GM19099 (cell line): Measurements from ENCODE around the gene SETD3.

Experiments
- POLR2A ChIP-seq: IDR thresholded peaks from 3 replicates; pipeline ENCODE4 v1.6.1; 2011; ENCODE audit warnings: low read depth; ENCODE audit not compliant: insufficient read length; ENCODE audit errors: extremely low read depth

SETD3 gene

DNA sequence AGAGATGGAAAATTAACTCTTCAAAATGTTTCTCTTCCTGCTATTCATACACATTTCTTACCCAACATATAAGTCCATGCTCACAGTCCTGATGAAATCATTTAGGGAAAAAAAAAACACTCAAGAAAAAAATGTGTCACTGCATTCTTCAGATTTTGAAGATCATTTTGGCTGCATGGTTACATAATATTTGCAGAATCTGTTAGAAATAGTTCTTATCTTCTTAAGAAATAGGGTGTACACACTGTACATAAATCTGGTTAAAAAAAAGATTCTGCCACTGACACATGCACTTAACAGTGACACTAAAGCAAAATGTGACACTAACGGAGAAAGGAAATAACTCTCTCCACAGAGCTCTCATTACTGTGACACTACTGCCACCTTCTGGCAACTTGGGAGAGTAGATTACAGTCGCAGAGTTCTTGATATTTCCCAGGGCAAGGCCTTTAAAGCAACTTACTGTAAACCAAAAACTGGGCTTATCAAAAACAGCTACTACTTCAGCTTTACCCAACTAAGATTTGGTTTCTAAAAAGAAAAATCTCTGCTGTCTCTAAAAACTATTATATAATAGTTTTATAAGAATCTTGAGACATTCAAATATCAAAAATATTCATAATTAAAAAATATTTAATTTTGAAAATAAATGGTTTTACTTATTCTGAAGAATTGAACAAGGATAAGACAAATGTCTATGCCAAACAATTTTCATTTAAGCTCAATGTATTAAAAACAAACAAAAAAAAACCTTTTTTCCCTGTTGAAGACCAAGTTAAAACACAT is 65.0 kb downstream of the SETD3 start:
- TF ChIP-seq POLR2A = no peak

DNA sequence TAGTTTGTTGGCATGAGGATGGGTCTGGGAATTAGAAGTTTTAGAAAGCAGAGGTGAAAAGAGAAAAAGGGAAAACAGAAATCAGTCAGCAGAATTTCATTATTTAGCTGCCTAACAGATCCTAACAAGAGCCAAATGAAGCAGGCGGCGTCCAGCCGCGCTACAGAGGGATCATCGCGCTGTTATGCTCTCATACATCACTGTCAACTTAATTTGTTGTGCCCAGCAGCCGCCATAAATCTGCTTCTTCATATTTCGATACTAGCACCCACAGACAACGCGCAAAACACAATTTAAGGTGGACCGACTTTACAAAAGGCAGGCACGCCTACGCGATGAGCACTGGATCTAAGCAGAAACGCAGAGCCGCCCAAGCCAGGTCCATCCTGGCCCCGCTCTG is 66.7 kb downstream of the SETD3 start:
- TF ChIP-seq POLR2A = no peak

DNA sequence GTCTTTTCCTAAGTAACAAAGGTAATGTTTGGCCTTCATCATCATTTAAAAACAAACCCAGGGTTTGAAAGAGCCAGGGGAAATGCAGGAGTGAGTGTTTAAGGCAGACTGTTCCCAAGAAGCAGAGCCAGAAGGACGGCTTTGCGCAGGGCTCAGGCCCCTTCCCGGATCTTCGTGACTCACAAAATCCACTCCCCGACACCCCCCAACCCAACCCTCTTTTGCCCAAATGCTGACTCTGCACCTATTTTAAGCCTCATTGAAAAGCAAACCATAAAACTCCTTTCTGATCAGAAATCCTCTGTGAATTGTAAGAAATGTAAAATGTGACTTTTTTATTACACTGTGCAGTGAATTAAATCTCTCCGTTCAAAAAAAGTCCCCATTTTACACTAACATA is 67.5 kb downstream of the SETD3 start:
- no peak for TF ChIP-seq POLR2A

DNA sequence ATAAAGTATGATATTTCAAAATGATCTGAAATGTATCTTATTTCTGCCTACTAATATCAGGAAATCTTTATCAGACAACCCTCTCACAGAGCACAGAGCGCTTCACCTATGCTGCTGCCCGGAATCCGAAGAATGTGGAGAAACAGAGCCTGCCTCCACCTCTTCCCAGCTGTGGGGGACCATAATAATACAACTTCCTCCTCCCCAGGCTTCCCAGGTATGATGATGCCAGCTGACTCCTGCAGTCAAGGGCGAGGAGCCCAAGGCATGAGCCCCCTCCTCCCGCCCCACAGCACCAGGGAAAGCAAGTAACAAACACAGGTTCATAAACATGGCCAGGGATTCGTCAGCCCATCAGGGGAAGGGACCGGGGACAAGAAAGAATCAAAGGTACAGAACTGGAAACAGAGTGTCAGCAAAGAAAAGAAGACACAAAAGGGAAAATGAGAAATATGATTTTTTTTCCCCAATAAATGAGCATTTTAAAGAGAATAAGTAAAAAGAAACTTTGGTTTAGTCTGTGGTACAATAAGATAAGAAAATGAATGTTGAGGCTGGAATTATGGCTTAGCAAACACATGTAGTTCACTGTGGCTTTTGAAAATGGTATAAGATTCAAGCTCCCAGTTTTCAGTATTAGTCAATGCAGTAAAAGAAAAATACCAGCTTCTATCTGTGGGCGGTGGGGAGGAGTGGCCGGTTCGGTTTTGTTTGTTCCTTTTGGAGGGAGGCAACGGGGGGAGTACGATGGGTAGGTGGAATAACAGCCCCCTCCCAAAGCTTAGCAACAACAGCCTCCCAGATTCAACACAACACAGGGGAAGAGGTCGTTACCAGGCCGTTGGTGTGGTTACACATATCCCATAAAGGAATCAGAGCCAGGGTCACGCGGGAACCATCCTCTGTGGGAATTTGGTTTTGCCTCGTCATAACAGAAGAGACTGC is 68.3 kb downstream of the SETD3 start:
- TF ChIP-seq POLR2A = no peak

DNA sequence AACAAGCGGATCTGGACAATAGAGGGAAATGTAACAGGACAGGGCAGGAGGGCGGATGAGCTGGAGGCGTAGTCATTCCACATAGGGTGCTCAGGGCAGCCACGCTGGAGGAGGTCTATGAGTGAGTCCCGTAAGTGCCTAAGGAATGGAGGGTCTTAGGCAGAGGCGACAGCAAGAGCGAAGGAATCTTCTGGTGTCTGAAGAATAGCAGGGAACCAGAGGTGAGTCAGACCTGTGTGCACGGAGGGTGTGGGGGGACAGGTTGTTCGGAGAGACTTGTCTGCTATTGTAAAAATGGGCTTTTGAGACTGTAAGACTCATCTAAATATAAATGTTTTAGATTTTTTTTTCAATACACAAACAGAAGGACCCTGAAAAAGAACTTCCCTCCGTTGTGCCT is 70.6 kb downstream of the SETD3 start:
- no peak for TF ChIP-seq POLR2A

DNA sequence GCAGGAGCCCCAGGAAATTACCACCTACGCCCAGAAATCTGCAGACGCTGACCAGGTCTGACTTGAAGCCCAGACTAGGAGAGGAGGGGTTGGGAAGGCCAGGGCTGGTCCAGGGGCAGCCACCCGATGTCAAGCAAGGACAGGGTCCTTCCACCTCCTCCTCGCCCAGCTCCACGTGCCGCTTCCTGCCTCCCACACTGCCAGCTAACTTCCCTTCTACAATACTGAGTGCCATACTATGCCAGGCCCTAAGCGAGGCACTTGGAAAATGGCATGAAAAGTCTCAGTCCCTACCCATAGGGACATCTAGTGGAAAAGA is 71.7 kb downstream of the SETD3 start:
- TF ChIP-seq POLR2A = no peak

DNA sequence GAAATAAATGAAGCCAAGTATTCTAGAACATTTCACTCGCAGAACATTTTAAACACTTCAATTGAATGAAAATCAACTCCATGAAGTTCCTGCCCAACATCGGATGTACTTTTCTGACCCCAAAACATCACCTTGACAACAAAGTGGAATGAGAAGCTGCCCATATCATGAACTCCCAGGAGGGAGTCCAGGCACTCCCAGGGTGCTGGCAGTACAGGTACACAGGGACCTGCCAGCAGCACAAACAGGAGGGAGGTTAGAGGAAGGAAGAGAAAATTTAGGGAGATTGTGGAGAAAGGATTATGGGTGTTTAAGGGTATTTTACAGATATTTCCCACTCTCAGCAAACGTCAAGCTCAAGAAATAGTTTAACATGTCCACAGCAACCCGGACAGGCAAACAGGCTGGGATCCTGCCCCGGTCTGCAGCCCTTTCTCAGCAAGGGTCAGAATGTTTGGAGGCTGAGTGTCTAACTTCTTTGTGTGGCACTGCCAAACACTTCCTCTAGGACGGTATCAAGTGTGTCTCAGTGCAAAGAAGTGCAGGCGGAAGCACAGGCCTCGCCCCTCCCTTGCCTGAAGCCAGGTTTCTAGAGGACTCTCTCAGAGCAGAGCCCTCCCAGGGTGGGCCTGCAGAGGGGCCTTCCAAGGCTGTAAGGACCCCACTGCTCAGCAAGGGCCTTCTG is 72.2 kb downstream of the SETD3 start:
- TF ChIP-seq POLR2A = no peak

DNA sequence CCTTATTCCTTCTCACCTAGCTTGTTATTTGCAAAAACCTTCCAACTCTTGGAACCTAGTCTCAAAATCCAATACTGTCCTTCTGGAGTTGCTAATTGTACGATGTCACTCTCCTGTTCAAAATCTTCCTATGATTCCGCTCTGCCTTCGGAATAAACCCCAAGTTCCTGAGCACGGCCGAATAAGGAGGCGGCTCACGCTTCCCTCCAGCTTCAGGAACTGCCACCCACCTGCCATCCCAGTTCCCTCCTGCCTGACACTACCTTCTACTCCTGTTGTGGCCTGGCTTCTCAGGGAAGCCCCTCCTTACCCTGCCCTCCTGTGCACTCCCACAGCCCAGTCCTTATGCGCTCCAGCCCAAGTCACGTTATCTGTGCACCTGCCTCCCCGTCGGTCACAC is 73.2 kb downstream of the SETD3 start:
- no peak for TF ChIP-seq POLR2A

DNA sequence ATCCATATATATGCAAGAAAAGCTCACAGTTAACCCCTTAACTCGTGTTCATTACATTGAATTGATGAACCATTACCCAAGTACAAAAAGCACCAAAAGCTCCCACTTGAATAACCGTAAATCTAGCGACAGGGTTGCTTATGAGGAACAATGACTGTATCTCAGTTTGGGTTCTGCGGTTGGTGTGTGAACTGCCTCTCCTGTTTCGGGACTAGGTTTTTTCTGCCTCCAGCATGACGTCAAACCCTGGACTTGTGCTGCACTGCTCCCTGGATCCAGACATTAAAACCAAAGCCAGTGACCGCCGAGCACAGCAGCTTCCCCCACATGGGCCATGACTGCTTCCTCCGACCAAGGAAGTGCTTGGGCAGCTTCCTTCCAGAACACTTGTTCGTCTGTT is 77.7 kb downstream of the SETD3 start:
- no peak for TF ChIP-seq POLR2A

DNA sequence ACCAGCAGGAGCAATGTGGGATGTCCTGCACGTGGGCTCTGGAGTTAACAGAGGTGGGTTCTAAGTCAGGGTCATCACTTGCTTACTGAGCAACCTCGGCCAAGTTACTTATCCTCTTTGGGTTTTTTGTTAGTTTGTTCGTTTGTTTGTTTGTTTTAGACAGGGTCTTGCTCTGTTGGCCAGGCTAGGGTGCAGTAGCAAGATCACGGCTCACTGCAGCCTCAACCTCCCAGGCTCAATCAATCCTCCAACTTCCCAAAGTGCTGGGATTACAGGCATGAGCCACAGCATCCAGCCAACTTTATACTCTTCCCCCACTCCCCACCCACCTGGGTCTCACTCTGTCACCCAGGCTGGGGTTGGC is 78.4 kb downstream of the SETD3 start:
- no peak for TF ChIP-seq POLR2A

DNA sequence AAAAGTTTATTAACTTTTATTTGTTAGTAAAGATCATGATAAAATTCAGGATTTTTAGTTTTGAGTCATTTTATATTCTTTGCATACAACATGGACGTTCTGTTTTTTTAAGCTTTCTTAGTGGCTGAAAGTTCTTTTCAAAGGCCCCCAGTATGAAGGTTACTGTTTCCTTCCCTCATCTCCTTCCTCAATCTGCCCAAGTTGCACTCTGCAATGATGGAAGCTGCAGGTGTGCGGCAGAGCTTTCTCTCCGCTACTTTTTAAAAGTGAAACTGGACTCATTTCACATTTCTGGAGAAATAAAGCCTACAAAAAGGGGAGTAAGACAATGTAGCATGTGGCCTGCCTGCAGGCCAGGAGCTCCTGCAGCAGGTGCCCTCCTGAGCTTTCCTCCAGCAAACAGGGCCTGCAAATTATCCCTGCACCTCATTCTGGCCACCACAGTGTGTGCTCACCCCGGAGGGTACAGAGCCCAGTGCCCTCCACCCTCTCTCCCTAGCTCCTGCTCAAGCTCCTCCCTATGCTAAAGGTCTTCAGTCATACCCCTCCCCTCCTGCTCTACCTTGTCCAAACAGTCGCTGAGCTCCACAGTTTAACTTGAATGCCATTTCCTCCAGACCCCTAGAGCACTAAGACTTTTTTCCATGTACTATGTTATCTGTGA is 78.9 kb downstream of the SETD3 start:
- TF ChIP-seq POLR2A = no peak

DNA sequence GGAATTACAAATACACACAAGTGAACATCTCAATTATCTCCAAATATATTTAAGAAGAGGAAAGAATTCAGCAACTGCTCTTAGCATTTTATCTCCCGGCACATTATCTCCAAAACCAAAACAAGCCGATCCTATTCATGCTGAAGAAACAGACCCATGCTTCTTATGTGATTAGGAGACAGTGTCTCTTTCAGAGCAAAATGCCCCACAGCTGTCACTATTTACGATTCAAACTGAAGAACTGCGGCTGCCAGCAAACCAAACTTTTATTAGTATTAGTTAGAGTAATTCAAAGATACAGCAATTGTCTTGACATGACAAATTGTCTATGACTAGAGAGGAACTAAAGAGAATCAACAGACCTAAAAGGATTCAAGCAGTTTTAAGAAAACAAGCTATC is 79.4 kb downstream of the SETD3 start:
- no peak for TF ChIP-seq POLR2A

DNA sequence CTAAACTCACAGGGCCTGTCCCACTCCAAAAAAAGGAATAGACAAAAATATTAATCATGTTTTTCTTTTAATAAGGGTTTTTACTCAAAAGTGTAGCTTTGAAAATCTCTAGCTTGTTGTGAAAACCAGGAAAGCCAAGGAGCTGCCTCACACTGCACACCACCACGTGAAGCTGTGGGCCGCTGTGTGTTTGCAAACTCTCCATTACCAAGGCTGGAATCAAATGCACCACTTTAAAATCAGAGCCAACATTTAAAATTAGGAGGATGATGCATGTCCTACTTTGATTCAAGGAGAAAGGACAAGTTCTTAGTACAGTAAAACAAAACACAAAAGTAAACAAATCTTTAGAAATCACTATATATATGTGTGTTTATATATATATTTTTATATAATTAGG is 83.0 kb downstream of the SETD3 start:
- no peak for TF ChIP-seq POLR2A

DNA sequence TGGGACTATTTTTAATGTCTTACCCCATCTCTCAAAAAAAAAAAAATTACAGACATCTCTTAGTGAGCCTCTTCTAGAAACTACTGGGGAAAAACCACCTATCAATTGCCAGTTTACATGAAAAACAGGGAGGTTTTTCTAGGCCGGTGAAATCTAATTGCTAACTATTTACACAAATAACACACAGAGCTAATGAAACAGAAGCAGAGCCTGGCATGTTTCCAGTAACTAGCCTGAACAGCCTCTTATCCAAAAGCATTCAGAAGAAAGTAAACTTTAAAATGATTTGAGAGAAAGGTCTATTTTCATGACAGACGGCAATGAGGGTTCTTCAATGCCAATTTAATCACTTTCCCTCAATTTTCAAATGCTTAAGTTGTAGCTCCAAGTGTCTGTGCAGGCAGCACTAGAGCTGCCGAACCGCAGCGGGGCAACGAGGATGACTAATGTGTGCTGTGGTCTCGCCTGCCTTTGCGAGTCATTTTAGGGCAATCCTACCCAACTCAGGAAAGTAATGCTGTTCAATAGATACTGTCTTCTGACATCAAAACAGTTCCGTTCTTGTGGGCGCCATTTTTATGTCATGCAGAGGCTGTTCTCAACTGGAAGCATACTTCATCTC is 84.6 kb downstream of the SETD3 start:
- TF ChIP-seq POLR2A = no peak
